WTC11 (cell line): Measurements from ENCODE around the gene EXPH5.

Source experiments
- ESRRA ChIP-seq: sonication (generic); formaldehyde crosslinking; IDR thresholded peaks from 2 replicates; pipeline ENCODE4 v1.8.1; 2022; ENCODE audit warnings: mild to moderate bottlenecking, missing genetic modification reagents, borderline replicate concordance
- USF2 ChIP-seq: sonication (generic); formaldehyde crosslinking; IDR thresholded peaks from 2 replicates; pipeline ENCODE4 v1.8.1; 2023; ENCODE audit warnings: mild to moderate bottlenecking, missing genetic modification reagents, moderate library complexity
- ZMAT4 ChIP-seq: fragments of 250-450 bp; sonication (Bioruptor Pico); IDR thresholded peaks from 2 replicates; pipeline ENCODE4 v1.9.0; 2021; ENCODE audit warnings: mild to moderate bottlenecking
- TF ChIP-seq, protein P1 (sequence below): sonication (generic); formaldehyde crosslinking; IDR thresholded peaks from 2 replicates; pipeline ENCODE4 v1.8.0; 2023; ENCODE audit warnings: missing genetic modification reagents, mild to moderate bottlenecking, borderline replicate concordance
- TF ChIP-seq, protein P2 (sequence below): sonication (generic); formaldehyde crosslinking; conservative IDR thresholded peaks from 2 replicates; pipeline ENCODE4 v1.8.1; 2022; ENCODE audit warnings: mild to moderate bottlenecking, missing genetic modification reagents

- TF ChIP-seq, protein P1, sequence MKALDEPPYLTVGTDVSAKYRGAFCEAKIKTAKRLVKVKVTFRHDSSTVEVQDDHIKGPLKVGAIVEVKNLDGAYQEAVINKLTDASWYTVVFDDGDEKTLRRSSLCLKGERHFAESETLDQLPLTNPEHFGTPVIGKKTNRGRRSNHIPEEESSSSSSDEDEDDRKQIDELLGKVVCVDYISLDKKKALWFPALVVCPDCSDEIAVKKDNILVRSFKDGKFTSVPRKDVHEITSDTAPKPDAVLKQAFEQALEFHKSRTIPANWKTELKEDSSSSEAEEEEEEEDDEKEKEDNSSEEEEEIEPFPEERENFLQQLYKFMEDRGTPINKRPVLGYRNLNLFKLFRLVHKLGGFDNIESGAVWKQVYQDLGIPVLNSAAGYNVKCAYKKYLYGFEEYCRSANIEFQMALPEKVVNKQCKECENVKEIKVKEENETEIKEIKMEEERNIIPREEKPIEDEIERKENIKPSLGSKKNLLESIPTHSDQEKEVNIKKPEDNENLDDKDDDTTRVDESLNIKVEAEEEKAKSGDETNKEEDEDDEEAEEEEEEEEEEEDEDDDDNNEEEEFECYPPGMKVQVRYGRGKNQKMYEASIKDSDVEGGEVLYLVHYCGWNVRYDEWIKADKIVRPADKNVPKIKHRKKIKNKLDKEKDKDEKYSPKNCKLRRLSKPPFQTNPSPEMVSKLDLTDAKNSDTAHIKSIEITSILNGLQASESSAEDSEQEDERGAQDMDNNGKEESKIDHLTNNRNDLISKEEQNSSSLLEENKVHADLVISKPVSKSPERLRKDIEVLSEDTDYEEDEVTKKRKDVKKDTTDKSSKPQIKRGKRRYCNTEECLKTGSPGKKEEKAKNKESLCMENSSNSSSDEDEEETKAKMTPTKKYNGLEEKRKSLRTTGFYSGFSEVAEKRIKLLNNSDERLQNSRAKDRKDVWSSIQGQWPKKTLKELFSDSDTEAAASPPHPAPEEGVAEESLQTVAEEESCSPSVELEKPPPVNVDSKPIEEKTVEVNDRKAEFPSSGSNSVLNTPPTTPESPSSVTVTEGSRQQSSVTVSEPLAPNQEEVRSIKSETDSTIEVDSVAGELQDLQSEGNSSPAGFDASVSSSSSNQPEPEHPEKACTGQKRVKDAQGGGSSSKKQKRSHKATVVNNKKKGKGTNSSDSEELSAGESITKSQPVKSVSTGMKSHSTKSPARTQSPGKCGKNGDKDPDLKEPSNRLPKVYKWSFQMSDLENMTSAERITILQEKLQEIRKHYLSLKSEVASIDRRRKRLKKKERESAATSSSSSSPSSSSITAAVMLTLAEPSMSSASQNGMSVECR: no peak
- TF ChIP-seq ESRRA (no peak), ZMAT4 (CRISPR knock-in tag) (no peak), USF2 (CRISPR knock-in tag) (no peak)
- TF ChIP-seq, protein P2, sequence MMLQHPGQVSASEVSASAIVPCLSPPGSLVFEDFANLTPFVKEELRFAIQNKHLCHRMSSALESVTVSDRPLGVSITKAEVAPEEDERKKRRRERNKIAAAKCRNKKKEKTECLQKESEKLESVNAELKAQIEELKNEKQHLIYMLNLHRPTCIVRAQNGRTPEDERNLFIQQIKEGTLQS (CRISPR knock-in tag): no peak
Measured at GRCh38 chr11:108606495-108607160, 13.1 kb upstream of the EXPH5 start.
